ENCODE measurements around the gene MANSC4. TPM values are rescaled to one million over a fixed set of nuclear protein-coding genes. Genes with fewer than 3 reads are reported as not detected.

MANSC4 gene
- total and polyA plus RNA-seq, 10 of the 15 experiments (the other 5 are each of a cell fraction or from before 2014, with no cell fraction given), result 0.18 to 0.21 (median 0.19) TPM; not detected in 7

DNA sequence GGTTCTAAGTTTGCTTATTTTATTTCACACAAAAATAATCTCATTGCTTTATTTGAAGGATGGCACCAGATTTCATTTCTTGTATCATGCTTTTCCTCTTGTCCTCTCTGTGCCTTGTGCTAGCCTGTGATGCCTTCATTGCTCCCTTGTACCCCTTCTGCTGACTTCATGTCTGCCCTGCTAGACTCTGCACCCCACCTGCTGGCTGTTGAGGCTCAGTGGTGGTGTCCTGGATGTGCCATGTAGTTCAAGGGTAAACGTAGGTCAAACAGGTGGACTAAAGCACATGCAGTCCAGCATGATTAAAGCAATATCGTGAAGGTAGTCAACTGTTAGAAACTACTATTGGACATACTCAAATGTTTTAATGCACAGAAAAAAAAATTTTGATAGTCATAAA is 47.8 kb downstream of the MANSC4 start:
- CTCF ChIA-PET, result interaction anchor here (0.6 to 7.4 kb wide), 20 partner anchors 13 to 1889 kb away, joined by 3 to 122 read pairs (median 4); no protein-coding TSS in a partner anchor
- no peak overlapping the region for H3K4me2 ChIP-seq (ENCODE audit: control insufficient read depth, insufficient read depth)
- BruUV-seq (replicated peaks), result no TSS peak
- SMC1A ChIA-PET (ENCODE audit: uncharacterized antibody, unreplicated experiment), result interaction anchor here (1.1 to 6.6 kb wide), 9 partner anchors 7 to 1140 kb away, joined by 3 to 70 read pairs (median 4); no protein-coding TSS in a partner anchor
- DNase-seq (ENCODE audit: low read depth, low spot score) (no peak), FAIRE-seq (no peak), ATAC-seq (peak; percentile 73)
- H3K27me3 ChIP-seq (replicated peaks in 1 of 2; ENCODE audit: control insufficient read depth in 2 of 2, insufficient read depth in 2 of 2, low read length in 1 of 2), result no peaks in the 10 kb centered on the region
- POLR2A ChIA-PET, result no interaction called here
- H3K4me3 ChIP-seq, result no peak overlapping the region
- H3K4me1 ChIP-seq (ENCODE audit: control insufficient read depth, insufficient read depth, low read length), result no peaks in the 10 kb centered on the region
- intact Hi-C loops (cut with micrococcal nuclease; ENCODE audit: unreplicated experiment), result loop anchor here (2.0 kb wide), 1 partner anchor 1141 kb away; no protein-coding TSS in a partner anchor
- H3K9ac ChIP-seq (ENCODE audit: control insufficient read depth, insufficient read depth, low read length), result no peak overlapping the region
- RAD21 ChIA-PET (ENCODE audit: unreplicated experiment), result interaction anchor here (0.6 to 3.4 kb wide), 9 partner anchors 48 to 433 kb away, joined by 3 to 43 read pairs (median 3); partner anchors contain the start of genes KLHL42 and MANSC4
- in situ Hi-C loops (cut with MboI), result loop anchor here (5.0 kb wide), 2 partner anchors 210 to 1145 kb away; no protein-coding TSS in a partner anchor
- H4K20me1 ChIP-seq (ENCODE audit: control insufficient read depth, insufficient read depth), result no peaks in the 10 kb centered on the region
- no peak overlapping the region for H2AFZ ChIP-seq (ENCODE audit: control insufficient read depth, low read depth, low read length)
- H3K9me3 ChIP-seq (replicated peaks; ENCODE audit: control insufficient read depth, insufficient read depth, low read length), result no peaks in the 10 kb centered on the region
- H3K36me3 ChIP-seq (ENCODE audit: control insufficient read depth in 2 of 2, insufficient read depth in 2 of 2, low read length in 1 of 2), result peaks cover 5 to 10% of the 10 kb centered on the region in 2 experiments; a peak in 3 of 4 replicates
- H3K27ac ChIP-seq (ENCODE audit: control insufficient read depth, insufficient read depth), result no peak overlapping the region
- WGBS (ENCODE audit: insufficient coverage, insufficient replicate concordance, low lambda C conversion rate, missing lambda C conversion rate), result 50% methylated on average over 2 of the region's 2 CpGs
- TF ChIP-seq, protein P1, sequence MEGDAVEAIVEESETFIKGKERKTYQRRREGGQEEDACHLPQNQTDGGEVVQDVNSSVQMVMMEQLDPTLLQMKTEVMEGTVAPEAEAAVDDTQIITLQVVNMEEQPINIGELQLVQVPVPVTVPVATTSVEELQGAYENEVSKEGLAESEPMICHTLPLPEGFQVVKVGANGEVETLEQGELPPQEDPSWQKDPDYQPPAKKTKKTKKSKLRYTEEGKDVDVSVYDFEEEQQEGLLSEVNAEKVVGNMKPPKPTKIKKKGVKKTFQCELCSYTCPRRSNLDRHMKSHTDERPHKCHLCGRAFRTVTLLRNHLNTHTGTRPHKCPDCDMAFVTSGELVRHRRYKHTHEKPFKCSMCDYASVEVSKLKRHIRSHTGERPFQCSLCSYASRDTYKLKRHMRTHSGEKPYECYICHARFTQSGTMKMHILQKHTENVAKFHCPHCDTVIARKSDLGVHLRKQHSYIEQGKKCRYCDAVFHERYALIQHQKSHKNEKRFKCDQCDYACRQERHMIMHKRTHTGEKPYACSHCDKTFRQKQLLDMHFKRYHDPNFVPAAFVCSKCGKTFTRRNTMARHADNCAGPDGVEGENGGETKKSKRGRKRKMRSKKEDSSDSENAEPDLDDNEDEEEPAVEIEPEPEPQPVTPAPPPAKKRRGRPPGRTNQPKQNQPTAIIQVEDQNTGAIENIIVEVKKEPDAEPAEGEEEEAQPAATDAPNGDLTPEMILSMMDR (IDR thresholded peaks at IDR 0.05 in 2 of 3, conservative IDR thresholded peaks at IDR 0.05 in 1 of 3; ENCODE audit: control insufficient read depth in 2 of 3, extremely low read depth in 1 of 3, insufficient read depth in 1 of 3, low read depth in 3 of 3, low read length in 3 of 3), result peak in 2 of 3 experiments; percentile 25 to 32; a peak in 2 of 6 replicates
- TF ChIP-seq NRF1 (conservative IDR thresholded peaks at IDR 0.05; ENCODE audit: low read depth, low read length), result no peak
- H3K79me2 ChIP-seq (ENCODE audit: control insufficient read depth, insufficient read depth, low read length), result no peaks in the 10 kb centered on the region; the same call in 1 of the 2 replicates

DNA sequence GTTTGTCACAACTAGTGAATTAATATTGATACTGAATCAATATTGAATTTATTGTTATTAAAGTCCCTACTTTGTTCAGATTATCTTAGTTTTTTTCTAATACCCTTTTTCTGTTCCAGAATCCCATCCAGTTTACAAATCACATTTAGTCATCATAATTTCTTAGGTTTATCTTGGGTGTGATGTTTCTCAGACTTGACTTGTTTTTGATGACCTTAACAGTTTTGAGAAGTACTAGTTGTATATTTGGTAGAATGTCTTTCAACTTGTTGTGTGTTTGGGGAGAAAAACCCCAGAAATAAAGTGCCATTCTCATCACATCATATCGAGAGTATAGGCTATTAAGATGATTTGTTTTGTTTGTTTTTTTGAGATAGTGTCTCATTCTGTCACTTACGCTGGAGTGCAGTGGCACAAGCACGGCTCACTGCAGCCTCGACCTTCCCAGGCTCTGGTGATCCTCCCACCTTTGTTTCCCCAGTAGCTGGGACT is 49.9 kb downstream of the MANSC4 start:
- DNase-seq (ENCODE audit: low read depth, low spot score), result no peak
- Histone ChIP-seq H3K36me3 (ENCODE audit: control insufficient read depth in 2 of 2, insufficient read depth in 2 of 2, low read length in 1 of 2) (peaks cover 5 to 10% of the 10 kb centered on the region in 2 experiments; a peak in 3 of 4 replicates), H3K27me3 (replicated peaks in 1 of 2; ENCODE audit: control insufficient read depth in 2 of 2, insufficient read depth in 2 of 2, low read length in 1 of 2) (no peaks in the 10 kb centered on the region), H3K4me2 (ENCODE audit: control insufficient read depth, insufficient read depth) (no peak overlapping the region), H3K4me3 (no peak overlapping the region), H3K9ac (ENCODE audit: control insufficient read depth, insufficient read depth, low read length) (no peak overlapping the region), H3K9me3 (replicated peaks; ENCODE audit: control insufficient read depth, insufficient read depth, low read length) (no peaks in the 10 kb centered on the region), H3K27ac (ENCODE audit: control insufficient read depth, insufficient read depth) (no peak overlapping the region), H2AFZ (ENCODE audit: control insufficient read depth, low read depth, low read length) (no peak overlapping the region), H3K79me2 (ENCODE audit: control insufficient read depth, insufficient read depth, low read length) (no peaks in the 10 kb centered on the region; the same call in 1 of the 2 replicates), H4K20me1 (ENCODE audit: control insufficient read depth, insufficient read depth) (no peaks in the 10 kb centered on the region), H3K4me1 (ENCODE audit: control insufficient read depth, insufficient read depth, low read length) (no peaks in the 10 kb centered on the region)
- WGBS (ENCODE audit: insufficient coverage, insufficient replicate concordance, low lambda C conversion rate, missing lambda C conversion rate), result 100% methylated on average over 4 of the region's 4 CpGs
- intact Hi-C loops (cut with micrococcal nuclease; ENCODE audit: unreplicated experiment), result no loop called here
- POLR2A ChIA-PET, result no interaction called here
- no peak for ATAC-seq
- CTCF ChIA-PET, result no interaction called here
- in situ Hi-C loops (cut with MboI), result loop anchor here (5.0 kb wide), 2 partner anchors 212 to 1147 kb away; no protein-coding TSS in a partner anchor
- SMC1A ChIA-PET (ENCODE audit: uncharacterized antibody, unreplicated experiment), result no interaction called here
- RAD21 ChIA-PET (ENCODE audit: unreplicated experiment), result no interaction called here
- BruUV-seq (replicated peaks), result no TSS peak
- FAIRE-seq, result no peak
- TF ChIP-seq STAT3 (IDR thresholded peaks at IDR 0.05; ENCODE audit: low read depth, low read length) (no peak), TARDBP (IDR thresholded peaks at IDR 0.05; ENCODE audit: borderline replicate concordance) (no peak), ZNF622 (IDR thresholded peaks at IDR 0.05) (no peak), ETV6 (conservative IDR thresholded peaks at IDR 0.05 in 1 of 2, IDR thresholded peaks at IDR 0.05 in 1 of 2; ENCODE audit: borderline replicate concordance in 1 of 2, low read depth in 1 of 2) (no peak), IKZF1 (conservative IDR thresholded peaks at IDR 0.05) (no peak), POU2F2 (IDR thresholded peaks at IDR 0.05; ENCODE audit: borderline replicate concordance, low read depth, low read length) (no peak), MYC (IDR thresholded peaks at IDR 0.05; ENCODE audit: insufficient read depth, insufficient read length, insufficient replicate concordance, low read length, severe bottlenecking) (no peak), PML (IDR thresholded peaks at IDR 0.05; ENCODE audit: low read length) (no peak)
- TF ChIP-seq, protein P2, sequence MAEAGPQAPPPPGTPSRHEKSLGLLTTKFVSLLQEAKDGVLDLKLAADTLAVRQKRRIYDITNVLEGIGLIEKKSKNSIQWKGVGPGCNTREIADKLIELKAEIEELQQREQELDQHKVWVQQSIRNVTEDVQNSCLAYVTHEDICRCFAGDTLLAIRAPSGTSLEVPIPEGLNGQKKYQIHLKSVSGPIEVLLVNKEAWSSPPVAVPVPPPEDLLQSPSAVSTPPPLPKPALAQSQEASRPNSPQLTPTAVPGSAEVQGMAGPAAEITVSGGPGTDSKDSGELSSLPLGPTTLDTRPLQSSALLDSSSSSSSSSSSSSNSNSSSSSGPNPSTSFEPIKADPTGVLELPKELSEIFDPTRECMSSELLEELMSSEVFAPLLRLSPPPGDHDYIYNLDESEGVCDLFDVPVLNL (IDR thresholded peaks at IDR 0.05; ENCODE audit: low read depth, low read length), result no peak
- TF ChIP-seq, protein P3, sequence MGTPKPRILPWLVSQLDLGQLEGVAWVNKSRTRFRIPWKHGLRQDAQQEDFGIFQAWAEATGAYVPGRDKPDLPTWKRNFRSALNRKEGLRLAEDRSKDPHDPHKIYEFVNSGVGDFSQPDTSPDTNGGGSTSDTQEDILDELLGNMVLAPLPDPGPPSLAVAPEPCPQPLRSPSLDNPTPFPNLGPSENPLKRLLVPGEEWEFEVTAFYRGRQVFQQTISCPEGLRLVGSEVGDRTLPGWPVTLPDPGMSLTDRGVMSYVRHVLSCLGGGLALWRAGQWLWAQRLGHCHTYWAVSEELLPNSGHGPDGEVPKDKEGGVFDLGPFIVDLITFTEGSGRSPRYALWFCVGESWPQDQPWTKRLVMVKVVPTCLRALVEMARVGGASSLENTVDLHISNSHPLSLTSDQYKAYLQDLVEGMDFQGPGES (IDR thresholded peaks at IDR 0.05), result no peak

Measured in GM12878 (cell line).